Measurements from ENCODE around the gene AFDN.

AFDN gene

GRCh38 chr6:167812088-167812487, 14.6 kb upstream of the AFDN start:
- no peak for DNase-seq (ENCODE audit: low spot score)

- no peak for DNase-seq (ENCODE audit: low spot score)
Measured at GRCh38 chr6:167815296-167815980, 11.3 kb upstream of the AFDN start.

GRCh38 chr6:167817016-167817415, 9.7 kb upstream of the AFDN start:
- DNase-seq (ENCODE audit: low spot score) = no peak

GRCh38 chr6:167817729-167818128, 9.0 kb upstream of the AFDN start:
- no peak for DNase-seq (ENCODE audit: low spot score)

GRCh38 chr6:167819576-167819975, 7.1 kb upstream of the AFDN start:
- DNase-seq (ENCODE audit: low spot score) = no peak

GRCh38 chr6:167820681-167821080, 6.0 kb upstream of the AFDN start:
- no peak for DNase-seq (ENCODE audit: low spot score)

- no peak for DNase-seq (ENCODE audit: low spot score)
Measured at GRCh38 chr6:167824591-167825331, 1.9 kb upstream of the AFDN start.

- DNase-seq (ENCODE audit: low spot score) = peak; percentile 76
Measured at GRCh38 chr6:167825332-167826229, 1.1 kb upstream of the AFDN start.

- DNase-seq (ENCODE audit: low spot score) = peak; percentile 95
Measured at GRCh38 chr6:167826230-167826895, 348 bp upstream of the AFDN start.

- peak; percentile 76 for DNase-seq (ENCODE audit: low spot score)
Measured at GRCh38 chr6:167827583-167828324, 1.0 kb downstream of the AFDN start.

GRCh38 chr6:167828325-167828956, 1.7 kb downstream of the AFDN start:
- DNase-seq (ENCODE audit: low spot score) = no peak

- no peak for DNase-seq (ENCODE audit: low spot score)
Measured at GRCh38 chr6:167829513-167829912, 2.8 kb downstream of the AFDN start.

GRCh38 chr6:167831281-167831828, 4.6 kb downstream of the AFDN start:
- no peak for DNase-seq (ENCODE audit: low spot score)

GRCh38 chr6:167832497-167833395, 6.0 kb downstream of the AFDN start:
- DNase-seq (ENCODE audit: low spot score) = no peak

- DNase-seq (ENCODE audit: low spot score) = no peak
Measured at GRCh38 chr6:167833396-167833763, 6.7 kb downstream of the AFDN start.

GRCh38 chr6:167835260-167835659, 8.5 kb downstream of the AFDN start:
- no peak for DNase-seq (ENCODE audit: low spot score)

- DNase-seq (ENCODE audit: low spot score) = no peak
Measured at GRCh38 chr6:167836721-167837120, 10.0 kb downstream of the AFDN start.

- DNase-seq (ENCODE audit: low spot score) = no peak
Measured at GRCh38 chr6:167838207-167838748, 11.6 kb downstream of the AFDN start.

- no peak for DNase-seq (ENCODE audit: low spot score)
Measured at GRCh38 chr6:167839343-167839742, 12.6 kb downstream of the AFDN start.
